SH-SY5Y (cell line): ENCODE data around the gene EXTL1.

Source experiments
- GATA2 ChIP-seq: IDR thresholded peaks from 2 replicates; pipeline ENCODE4 v1.6.1; 2011; ENCODE audit warnings: mild to moderate bottlenecking, low read depth, low read length
- GATA3 ChIP-seq: IDR thresholded peaks from 2 replicates; pipeline ENCODE4 v1.6.1; 2011; ENCODE audit warnings: low read depth, mild to moderate bottlenecking, low read length, moderate library complexity

EXTL1 gene

DNA sequence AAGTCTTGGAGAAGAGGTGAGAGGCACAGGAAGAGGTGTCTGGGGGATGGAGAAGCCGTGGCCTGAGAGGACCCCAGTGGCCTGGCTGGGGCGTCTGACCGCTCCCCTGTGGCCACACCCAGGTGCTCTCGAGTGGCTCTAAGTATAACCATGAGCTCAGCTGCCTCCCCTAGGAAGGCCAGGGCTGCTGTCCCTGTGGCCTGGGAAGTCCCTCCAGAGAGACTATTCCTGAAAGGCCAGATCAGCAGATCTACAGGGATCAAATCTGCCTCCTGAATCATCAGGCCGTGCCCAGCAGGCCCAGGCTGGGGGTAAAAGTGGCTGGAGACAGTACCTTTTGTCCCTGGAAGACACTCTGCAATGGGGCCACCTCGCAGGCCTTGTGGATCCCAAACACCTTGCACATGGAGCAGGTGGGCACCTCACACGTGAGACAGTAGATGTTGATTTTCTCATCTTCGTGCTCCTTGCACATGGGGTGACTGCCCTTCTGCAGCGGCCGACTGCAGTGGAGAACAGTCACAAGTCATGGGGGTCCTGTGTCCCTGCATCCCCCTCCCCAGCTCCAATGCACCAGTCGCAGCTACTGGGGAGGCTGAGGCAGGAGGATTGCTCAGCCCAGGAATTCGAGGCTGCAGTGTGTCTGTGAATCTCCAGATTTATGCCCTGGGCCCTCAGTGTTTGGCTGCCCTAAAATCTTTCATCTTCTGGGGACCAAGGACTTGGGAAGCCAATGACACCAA lies 39.4 kb downstream of the EXTL1 start:
- TF ChIP-seq GATA3 = no peak
- TF ChIP-seq GATA2 = no peak

DNA sequence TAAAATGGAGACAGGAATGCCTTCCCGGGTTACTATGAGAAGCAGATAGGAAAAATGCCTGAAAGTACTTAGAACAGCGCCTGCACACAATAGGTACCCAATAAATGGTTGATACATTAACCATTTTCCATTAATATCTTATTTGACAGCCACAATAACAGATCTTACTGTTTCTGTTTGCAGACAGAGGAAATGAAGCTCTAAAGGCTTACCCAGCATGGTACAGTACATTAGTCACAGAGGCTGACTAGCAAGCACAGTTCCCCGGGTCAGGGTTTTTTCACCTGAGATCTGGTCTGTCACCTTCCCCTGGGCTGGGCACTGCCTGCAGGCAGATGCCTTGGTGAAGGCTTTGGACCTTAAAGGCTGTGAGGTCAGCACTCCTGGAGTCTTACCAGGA lies 43.0 kb downstream of the EXTL1 start:
- TF ChIP-seq GATA3 (no peak), GATA2 (no peak)

DNA sequence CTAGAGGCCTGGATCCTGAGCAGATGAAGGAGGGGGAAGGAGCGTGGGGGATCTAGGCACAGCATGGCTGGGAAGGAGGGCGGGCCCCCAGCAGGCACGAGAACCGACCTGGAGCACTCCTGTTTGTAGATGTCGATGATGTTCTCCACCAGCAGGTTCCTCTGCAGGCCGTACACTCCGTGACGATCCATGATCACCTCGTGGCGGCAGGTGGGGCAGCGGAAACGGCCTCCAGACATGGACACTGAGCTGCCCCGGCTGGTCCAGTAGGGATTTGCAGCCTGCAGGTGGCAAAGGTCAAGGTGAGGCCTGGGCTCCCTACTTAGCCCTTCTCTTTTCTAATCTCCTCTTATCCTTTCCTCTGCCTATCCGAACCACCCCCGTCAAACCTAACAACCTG lies 44.6 kb downstream of the EXTL1 start:
- no peak for TF ChIP-seq GATA2
- TF ChIP-seq GATA3 = no peak

DNA sequence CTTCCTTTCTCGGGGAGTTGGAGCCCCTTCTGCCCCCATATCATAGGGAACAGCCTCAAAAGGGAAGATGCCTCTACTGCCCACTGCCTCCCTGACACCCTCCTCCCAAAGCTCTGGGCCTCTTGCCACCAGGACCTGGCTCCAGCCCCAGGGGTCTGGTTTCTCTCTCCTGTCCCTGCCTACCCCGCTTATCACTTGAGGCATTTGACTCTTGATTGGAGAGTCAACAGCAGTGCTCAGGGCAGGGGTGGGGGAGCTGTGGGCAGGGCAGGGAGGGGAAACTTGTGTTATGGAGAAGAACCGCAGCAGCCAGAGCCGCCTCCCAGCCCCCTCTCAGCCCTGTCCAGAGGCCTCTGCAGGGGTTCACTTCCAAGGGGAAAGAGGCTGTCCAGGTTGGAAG lies 45.3 kb downstream of the EXTL1 start:
- TF ChIP-seq GATA3 = no peak
- TF ChIP-seq GATA2 = no peak

DNA sequence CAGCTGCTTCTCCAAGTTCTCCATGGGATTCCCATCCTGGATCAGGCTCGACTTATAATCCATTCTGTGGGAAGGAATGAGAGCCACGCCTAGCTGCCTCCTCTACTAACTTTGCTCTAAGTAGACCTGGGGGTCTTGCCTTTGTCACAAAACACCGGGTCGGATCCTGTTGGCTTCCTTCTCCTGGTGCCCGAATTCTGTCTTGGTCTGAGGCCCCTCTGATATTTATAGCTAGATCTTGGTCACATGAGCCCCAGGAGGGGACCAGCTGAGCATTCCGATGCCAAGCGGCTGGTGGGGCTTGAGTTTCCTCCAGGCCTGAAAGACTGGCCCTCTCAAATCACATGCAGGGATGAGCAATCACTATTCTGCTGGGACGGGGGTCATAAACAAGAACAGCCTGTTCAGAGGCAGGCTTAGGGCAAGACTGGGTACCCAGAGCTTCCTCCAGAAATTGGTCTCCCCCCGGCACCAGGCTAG lies 45.9 kb downstream of the EXTL1 start, which contains the start of gene TRIM63:
Gene TRIM63, minus strand, starts transcription at position 199 of the 480 bp plus-strand sequence. Its CDS starts 136 bp downstream, at position 63.
- TF ChIP-seq GATA3 (no peak), GATA2 (no peak)

DNA sequence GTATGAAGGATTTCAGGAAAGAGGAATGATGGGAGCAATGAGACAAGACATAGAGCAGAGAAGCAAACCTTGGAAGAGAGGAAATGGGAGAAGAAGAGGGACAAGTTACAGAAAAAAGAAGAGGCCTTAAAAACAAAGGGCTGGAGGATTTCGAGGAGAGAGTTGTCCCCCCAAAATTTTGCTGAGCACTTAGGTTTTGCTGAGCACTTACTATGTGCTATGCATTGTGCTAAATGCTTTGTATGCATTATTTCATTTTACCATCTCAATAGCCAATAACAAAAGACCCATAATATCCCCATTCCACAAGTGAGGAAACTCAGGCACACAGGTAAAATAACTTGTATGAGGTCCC lies 48.3 kb downstream of the EXTL1 start:
- TF ChIP-seq GATA3 = no peak
- no peak for TF ChIP-seq GATA2

DNA sequence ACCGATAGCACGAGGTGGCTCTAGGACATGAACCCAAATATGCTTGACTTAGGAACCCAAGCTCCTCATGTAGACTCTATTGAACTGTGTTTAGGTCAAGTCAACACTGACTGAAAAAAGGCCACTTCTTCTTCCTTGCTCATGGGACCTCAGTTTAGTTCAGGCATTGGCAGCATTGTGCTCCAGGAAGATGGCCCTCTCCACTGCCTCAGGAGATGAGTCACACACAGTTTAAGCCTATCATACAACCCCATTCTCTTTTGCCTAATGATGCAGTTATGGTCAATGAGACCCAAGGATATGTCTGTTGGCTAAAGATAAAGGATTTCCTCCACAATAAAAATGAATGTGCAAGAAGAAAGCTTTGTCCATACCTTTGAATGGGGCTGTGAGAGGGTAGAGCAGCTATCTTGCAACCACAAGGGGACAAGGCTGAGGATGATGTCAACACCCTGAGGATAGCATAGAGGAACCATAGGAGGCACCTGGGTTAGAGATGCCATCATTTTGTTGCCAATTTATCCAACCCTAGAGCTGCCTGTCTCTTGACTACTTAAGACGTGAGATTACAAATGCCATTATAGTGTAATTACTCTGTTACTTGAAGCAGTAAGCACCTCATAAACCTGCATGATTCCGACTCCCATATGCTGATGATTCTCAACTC lies 48.9 kb downstream of the EXTL1 start:
- no peak for TF ChIP-seq GATA2
- TF ChIP-seq GATA3 = no peak

DNA sequence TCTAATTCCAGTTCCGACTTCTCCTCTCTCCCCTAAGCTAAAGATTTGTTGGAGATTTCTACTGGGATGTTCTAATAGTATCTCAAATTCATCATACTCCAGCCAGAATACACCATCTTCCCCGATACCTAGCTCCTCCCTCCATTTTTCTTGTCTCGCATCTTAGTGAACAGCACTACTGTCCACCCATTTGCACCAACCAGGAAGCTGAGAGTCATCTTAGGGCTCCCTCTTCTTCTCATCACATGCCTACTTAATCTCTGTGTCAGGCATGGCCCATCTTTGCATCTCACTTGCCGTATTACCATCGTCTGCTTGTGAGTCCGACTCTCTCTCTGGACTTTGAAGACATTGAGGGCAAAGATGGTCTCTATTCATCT lies 49.4 kb downstream of the EXTL1 start:
- no peak for TF ChIP-seq GATA3
- TF ChIP-seq GATA2 = no peak

DNA sequence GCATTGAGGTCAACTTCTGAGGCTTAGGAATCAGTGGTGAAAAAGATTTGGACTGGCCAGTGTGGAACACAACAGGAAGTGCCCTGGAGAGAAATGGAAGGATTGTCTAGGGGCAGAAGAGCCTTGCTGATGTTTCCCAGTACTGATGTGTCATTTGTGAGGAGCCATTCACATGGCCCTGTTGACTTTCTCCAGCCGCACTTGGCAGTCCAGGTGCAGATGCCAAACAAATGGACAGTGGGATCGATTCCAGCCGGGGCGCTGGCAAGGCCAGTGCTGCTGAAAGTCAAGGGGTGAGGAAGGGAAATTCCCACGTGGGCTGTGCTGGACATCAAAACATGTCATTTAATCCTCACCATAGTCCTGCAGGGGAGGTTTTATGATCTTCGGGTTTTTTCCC lies 50.7 kb downstream of the EXTL1 start:
- TF ChIP-seq GATA2 = no peak
- no peak for TF ChIP-seq GATA3

DNA sequence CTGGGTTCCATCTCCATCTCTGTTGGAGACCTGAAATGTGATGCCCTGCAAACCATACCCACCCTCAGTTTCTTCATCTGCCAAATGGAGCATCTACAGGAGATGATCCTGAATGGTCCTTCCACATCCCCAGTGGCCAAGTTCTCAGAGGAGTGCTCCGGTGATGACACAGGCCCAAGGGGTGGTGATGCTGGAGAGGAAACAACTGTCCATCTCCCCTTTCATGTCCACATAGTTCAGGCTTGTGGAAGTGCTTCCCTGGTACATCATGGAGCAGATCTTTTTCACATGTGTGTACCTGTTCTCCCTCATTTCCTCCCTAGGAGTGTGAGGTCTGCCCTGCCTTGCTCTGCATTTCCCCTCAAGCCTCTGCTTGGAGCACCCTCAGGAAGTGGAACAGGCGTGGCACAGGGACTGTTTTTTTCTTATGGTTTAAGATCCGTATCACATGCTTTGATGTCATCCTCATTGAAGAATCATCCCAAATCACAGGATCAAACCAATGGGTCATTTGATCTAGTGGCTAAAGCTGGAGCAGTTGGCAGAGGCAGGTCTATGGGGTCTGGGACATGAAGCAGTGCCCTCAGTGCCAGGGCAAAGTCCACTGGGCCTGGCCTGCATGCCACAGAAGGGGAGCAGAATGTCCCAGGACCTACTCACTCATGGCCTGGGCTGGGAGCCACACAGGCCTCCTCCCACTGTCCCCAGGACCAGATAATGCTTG lies 54.0 kb downstream of the EXTL1 start:
- TF ChIP-seq GATA2 = no peak
- TF ChIP-seq GATA3 = no peak

DNA sequence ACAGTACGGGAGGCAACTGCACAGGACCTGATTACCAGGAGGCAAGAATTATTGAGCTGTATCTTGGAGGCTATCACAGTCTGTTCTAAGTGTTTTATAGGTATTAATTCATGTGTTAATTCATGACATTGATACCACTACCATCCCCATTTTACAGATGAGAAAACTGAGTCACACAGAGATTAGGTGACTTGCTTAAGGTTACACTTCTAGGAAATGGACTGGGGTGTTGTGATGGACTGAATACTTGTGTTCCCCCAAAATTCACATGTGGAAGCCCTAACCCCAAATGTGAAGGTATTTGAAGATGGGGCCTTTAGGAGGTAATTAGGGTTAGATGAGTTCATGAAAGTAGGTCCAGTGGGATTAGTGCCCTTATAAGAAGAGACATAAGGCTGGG lies 55.9 kb downstream of the EXTL1 start:
- no peak for TF ChIP-seq GATA2
- TF ChIP-seq GATA3 = no peak

DNA sequence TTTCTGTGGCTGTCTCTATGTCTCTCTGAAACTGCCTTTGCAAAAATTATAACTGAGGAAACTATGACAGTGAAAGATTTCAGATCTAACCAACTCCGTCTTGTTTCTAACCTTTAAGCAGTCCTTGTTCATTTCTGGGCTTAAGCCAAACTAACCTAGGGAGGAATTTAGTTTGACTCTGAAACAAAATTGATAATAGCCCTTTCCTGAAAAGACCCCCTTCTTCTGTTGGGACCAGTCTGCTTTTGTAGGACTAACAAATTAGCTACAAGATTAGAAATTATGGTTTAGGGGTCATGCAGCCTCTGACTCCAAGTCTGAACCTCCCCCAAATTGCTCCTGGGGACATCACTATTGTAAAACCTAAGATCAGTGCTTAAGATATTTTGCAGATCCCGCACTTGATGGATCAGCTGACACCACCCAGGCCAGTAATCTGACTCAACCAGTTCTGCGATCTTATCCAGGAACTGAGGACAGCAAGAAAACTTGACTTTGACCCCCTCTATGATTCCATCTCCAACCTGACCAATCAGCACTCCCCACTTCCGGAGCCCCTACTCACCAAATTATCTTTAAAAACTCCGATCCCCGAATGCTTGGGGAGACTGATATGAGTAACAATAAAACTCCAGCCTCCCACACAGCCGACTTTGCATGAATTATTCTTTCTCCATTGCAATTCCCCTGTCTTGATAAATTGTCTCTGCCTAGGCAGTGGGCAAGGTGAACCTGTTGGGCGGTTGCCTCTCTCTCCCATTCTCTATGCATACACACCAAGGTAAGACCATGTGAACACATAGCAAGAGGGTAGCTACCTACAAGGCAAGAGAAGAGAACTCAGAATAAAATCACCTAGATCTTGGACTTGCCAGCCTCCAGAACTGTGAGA lies 57.0 kb downstream of the EXTL1 start:
- TF ChIP-seq GATA2 (no peak), GATA3 (no peak)

DNA sequence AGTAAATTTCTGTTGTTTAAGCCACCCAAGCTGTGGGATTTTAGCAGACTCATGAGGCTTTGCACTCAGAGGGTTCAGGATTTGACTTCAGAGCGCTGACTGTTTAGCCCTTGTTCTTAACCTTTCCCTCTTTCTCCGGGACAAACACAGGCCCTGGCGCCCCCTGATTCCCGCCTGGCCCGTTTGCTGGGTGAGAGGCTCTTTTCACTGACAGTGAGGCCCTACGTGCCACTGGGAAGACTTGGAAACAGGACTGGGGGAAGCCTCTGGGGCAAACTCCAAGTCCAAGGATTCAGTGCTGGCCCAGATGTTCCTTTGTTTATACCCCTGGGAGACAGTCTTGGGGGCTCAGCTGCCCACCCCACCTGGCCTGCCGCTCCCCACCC lies 57.6 kb downstream of the EXTL1 start:
- TF ChIP-seq GATA2 (no peak), GATA3 (no peak)
